HG02759 (cell line): ENCODE measurements around the gene S100A6.
"Not testable (repeated sequence)": the region's sequence is repeated elsewhere in the genome, so short reads cannot be mapped to it uniquely, and the experiment has no call there.

Experiments used
- ATAC-seq: cut with Tn5 transposase; IDR thresholded peaks from one replicate; pipeline ENCODE4 v1.9.1; 2021; ENCODE audit warnings: mild to moderate bottlenecking, moderate library complexity; ENCODE audit not compliant: unreplicated experiment

The S100A6 gene

GRCh38 chr1:153535242-153536011 lies at the start of gene S100A6:
Gene S100A6, minus strand, starts transcription at chr1:153535991. Its CDS starts 652 bp downstream, at chr1:153535339.
- ATAC-seq: peak; percentile 23

- no peak for ATAC-seq
Observed at GRCh38 chr1:153585006-153585405, 49.2 kb upstream of the S100A6 start.

GRCh38 chr1:153583976-153584375 lies 48.2 kb upstream of the S100A6 start:
- no peak for ATAC-seq

GRCh38 chr1:153583514-153583913 lies 47.7 kb upstream of the S100A6 start:
- ATAC-seq: not testable (repeated sequence)

GRCh38 chr1:153582836-153583235 lies 47.0 kb upstream of the S100A6 start:
- ATAC-seq: not testable (repeated sequence)

- ATAC-seq: no peak
Observed at GRCh38 chr1:153578936-153579335, 43.1 kb upstream of the S100A6 start.

GRCh38 chr1:153578490-153578889 lies 42.7 kb upstream of the S100A6 start:
- ATAC-seq: no peak

- no peak for ATAC-seq
Observed at GRCh38 chr1:153577624-153578051, 41.8 kb upstream of the S100A6 start.

GRCh38 chr1:153577138-153577537 lies 41.3 kb upstream of the S100A6 start:
- ATAC-seq: no peak

- not testable (repeated sequence) for ATAC-seq
Observed at GRCh38 chr1:153575497-153575896, 39.7 kb upstream of the S100A6 start.

- ATAC-seq: not testable (repeated sequence)
Observed at GRCh38 chr1:153575081-153575491, 39.3 kb upstream of the S100A6 start.

- ATAC-seq: no peak
Observed at GRCh38 chr1:153573351-153573750, 37.6 kb upstream of the S100A6 start.

- peak; percentile 59 for ATAC-seq
Observed at GRCh38 chr1:153572569-153573015, 36.8 kb upstream of the S100A6 start.

GRCh38 chr1:153571706-153572105 lies 35.9 kb upstream of the S100A6 start:
- no peak for ATAC-seq

- no peak for ATAC-seq
Observed at GRCh38 chr1:153570874-153571273, 35.1 kb upstream of the S100A6 start.

- ATAC-seq: no peak
Observed at GRCh38 chr1:153569465-153569864, 33.7 kb upstream of the S100A6 start.

- no peak for ATAC-seq
Observed at GRCh38 chr1:153568367-153569099, 32.7 kb upstream of the S100A6 start.

GRCh38 chr1:153567621-153568366 lies 32.0 kb upstream of the S100A6 start:
- no peak for ATAC-seq

GRCh38 chr1:153566414-153567371 lies 30.9 kb upstream of the S100A6 start:
- ATAC-seq: peak; percentile 54
